Suppressor macrophage (primary cell): ENCODE measurements around the gene TUBA3E.
"Not testable (repeated sequence)": the region's sequence is repeated elsewhere in the genome, so short reads cannot be mapped to it uniquely, and the experiment has no call there.

ENCODE experiments used
- DNase-seq, 4 experiments: peaks; one replicate each; pipeline ENCODE4 v3.0.0-alpha.2; 2020 to 2022
- total RNA-seq, 17 experiments: gene quantifications; one replicate each; lab custom pipeline; 2026; ENCODE audit warnings: mixed read lengths in 6 of 17, inconsistent platforms in 3 of 17; lab: John Stamatoyannopoulos, UW

Gene TUBA3E
- 0 to 0.55 (median 0) reads per million in 17 experiments for total RNA-seq

DNA sequence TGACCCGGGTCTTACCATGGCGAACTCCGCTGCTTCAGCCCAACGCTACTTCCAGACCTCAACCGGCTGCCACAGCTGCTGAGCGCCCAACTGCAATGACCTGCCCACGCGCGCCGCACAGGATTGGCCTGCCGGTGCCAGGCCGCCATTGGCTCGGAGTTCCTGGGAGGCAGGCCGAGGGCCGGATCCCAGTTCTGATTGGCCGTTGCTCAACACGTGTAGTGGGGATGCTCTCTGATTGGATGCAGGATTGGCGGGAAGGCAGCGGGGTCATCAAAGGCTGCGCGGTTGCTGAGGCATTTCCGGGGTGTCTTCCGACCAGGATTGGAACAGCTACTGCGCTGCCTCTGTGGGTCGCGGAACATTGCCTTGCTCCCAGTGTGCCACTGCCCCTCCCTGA lies at the start of gene TUBA3E:
TSS of gene TUBA3E (minus strand) at position 97 of the 400 bp plus-strand sequence. CDS start at position 18, 79 bp downstream.
- DNase-seq: no peak

DNA sequence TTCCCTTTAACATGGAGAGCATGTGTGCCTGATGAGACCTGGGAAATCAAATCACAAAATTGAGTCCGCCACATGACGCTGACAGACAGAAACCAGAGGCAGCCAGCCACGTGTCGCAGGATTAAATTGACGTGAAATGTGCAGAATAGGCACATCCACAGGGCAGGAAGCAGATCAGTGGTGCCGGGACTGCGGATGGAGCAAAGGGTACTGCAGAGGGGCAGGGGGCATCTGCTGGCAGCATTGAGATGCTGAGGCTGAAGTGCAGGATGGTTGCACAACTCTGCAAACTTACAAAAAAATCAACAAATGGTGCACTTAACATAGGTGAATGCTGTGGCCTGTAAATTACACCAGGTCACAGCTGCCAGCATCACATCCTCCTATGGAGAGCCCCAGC lies 48.2 kb upstream of the TUBA3E start:
- DNase-seq: no peak

DNA sequence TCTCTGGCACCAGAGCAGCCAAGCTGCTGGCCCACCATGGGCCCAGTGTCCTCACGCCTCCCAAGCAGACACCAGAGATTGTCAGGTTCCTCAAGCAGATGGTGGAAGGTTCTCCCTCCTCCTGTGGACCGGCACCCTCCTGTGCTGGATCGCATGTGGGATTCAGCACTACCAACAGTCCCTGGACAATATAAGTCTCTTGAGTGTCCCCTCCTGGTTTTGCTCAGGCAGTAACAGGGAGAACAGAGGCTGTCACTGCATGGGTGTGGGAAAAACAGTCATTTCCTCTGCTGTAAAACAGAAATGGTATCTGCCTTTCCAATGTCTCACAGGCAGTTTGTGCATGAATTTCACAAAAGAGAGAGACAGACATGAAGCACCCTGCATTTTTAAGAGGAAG lies 47.7 kb upstream of the TUBA3E start:
- no peak for DNase-seq

DNA sequence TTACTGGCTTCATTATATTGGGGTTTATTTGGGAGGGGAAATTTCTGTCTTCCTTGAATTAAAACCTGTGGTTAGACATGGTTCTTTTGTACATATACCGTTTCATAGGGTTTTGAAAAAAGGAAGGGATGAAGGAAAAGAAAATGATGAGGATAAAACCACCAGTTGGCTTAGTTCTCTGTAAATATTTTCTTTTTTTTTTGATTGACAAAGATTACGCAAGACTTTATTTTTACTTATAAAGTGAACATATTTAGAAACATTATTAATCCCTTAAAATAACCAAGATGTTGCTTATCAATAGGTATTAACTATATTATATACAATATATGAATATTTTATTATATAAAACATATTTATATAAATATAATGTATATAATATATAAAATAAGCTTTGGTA lies 45.1 kb upstream of the TUBA3E start:
- DNase-seq: no peak

DNA sequence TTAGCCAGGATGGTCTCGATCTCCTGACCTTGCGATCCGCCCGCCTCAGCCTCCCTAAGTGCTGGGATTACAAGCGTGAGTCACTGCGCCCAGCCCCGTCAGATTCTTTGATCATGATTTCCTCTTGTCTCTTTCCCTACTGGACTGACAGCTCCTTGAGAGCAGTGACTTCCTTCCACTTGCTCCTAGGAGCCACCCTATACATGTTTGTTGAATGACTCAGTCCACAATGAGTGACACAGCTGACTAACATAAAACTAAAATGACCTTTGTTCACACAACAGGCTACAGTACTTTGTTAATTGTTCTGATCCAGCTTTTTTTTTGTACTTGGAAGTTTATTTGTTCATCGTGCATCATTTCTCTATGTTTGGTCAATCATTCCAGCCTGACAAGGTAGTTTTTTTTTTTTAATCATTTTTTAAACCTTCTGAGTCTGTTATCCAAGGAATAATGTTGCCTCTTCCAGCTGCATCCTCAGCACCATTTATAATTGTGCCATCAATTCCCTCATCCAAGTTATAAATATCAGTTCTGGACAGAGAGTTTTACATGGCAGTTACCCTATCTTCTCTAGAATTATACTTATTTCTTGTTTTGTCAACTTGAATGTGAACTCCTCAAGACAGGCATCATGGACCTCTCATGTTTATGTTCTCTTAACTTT lies 42.9 kb upstream of the TUBA3E start:
- DNase-seq: no peak

DNA sequence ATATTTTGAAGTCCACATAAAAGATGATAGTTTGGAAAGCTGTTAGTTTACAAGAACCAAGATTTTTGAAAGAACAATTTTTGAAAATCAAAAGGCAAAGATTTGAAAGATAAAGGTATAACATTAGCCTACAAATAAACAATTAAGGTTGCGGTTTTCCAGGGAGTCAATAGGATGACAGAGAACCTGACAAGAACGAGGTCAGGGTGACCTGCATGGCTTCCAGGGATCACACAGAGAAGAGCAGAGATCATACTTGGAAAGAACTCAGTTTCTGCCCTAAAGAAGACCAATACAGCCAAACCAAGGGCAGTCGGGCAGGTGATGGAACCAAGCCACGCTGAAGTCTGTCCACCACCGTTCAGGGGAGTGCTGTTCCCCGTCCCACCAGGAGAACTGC lies 41.3 kb upstream of the TUBA3E start:
- DNase-seq: not testable (repeated sequence)

DNA sequence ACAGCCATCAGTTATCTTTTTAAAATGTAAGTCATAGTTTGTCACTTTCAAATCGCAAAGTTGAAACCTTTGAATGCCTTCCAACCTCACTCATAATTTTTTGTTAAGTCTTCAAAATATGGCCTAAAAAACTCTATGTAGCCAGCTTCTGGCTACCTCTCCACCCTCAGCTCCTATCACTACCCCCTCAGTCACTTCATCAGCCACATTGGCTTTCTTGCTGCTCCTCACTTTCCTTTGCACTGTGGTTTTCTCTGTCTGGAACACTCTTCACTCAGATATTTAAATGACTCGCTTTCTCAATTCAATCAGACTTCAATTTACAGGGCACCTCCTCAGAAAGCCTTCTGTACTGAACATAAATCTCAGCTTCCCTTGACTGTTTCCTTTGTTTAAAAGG lies 34.8 kb upstream of the TUBA3E start:
- DNase-seq: not testable (repeated sequence)

DNA sequence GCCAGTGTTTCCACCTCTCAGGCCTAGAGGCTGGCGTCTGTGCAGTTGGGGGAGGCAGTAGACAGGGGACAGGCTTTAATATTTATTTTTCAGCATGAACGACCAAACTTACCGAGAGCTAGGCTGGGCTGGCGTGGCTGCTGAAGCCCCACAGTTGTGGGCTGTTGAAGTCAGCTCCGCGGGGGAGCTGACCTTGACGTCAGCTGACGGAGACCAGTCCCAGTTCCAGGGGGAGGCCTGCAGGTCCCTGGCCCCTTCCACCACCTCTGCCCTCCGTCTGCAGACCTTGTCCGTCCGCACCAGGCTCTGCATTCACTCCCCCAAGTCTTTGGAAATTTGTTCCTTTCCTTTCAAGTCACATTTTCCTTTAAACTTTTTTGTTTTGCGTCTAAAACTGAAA lies 33.4 kb upstream of the TUBA3E start:
- DNase-seq: no peak

DNA sequence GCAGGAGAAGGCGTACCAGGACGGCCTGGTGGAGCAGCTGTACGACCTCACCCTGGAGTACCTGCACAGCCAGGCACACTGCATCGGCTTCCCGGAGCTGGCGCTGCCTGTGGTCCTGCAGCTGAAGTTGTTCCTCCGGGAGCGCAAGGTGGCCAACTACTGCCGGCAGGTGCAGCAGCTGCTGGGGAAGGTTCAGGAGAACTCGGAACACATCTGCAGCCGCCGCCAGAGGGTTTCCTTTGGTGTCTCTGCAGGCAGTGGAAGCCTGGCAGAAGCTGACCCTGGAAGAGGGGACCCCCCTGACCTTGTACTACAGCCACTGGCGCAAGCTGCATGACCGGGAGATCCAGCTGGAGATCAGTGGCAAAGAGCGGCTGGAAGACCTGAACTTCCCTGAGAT lies 32.7 kb upstream of the TUBA3E start:
- DNase-seq: not testable (repeated sequence)

DNA sequence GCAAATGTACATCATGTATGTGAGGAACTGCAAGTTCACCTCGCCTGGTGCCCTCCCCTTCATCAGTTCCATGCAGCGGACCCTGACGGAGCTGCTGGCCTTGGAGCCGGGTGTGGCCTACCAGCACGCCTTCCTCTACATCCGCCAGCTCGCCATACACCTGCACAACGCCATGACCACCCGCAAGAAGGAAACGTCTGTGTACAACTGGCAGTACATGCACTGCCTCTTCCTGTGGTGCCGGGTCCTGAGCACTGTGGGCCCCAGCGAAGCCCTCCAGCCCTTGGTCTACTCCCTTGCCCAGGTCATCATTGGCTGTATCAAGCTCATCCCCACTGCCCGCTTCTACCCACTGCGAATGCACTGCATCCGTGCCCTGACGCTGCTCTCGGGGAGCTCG lies 32.1 kb upstream of the TUBA3E start:
- DNase-seq: not testable (repeated sequence)

DNA sequence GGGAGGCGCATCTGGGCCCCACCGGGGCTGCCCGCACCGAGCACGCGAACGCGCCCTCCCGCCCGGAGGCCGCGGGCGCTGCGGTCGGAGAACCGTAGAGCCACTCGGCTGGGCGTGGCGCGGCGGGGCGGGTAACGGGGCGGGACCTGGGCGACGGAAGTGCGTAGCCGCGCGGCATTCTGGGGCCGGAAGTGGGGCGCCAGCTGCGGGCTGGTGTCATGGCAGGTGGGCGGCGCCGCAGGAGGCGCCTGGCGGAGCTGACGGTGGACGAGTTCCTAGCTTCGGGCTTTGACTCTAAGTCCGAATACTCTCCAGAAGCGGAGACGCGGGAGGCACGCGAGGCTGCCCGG lies 30.9 kb upstream of the TUBA3E start:
- peak in 3 of 4 experiments; percentile 3 to 26 (median 17) for DNase-seq

DNA sequence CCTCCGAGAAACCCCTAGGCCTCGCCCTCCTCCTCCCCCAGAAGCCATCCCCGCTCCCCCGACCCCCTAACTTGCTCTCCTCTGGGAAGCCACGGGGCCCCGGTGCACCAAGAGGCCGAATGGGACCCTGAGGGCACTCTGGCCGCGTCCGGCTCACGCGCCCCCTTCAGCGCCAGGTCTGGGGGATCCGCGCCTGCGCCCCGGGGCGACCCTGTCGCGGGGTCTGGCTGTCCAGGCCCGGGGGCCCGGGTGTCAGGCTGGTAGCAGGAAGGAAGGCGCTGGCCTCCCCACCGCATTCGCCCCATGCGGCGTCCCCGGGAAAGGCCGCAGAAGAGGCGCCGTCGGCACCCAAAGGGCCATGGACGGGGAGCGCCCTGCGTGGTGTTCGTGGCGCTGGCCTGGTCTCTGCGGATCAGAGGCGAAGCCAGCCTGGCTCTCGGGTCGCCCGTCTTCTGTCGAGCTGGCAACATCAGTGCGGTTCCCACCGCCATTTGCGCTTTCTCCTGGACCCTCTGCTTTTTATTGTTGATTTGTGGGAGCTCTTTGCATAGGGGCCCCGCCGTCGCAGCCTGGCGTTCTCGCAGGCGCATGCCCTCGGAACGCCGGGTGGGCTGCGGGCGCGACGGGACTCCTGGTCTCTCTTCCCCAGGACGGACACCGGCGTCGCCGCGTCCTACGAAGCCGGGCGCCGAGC lies 30.4 kb upstream of the TUBA3E start:
- not testable (repeated sequence) for DNase-seq

DNA sequence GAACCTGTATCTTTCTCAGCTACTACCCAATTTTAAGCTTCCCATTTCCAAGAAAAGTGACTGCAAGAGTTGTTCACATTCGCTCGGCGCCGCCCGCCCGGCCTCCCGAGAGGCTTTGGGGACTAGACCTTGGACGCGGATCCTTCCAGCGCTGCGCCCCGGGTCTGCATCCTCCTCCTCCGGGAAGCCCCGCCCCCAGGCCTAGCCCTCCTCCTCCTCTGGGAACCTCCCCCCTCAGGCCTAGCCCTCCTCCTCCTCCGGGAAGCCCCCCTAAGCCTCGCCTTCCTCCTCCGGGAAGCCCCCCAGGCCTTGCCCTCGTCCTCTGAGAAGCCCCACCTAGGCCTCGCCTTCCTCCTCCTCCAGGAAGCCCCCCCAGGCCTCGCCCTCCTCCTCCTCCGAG lies 29.8 kb upstream of the TUBA3E start:
- not testable (repeated sequence) for DNase-seq

DNA sequence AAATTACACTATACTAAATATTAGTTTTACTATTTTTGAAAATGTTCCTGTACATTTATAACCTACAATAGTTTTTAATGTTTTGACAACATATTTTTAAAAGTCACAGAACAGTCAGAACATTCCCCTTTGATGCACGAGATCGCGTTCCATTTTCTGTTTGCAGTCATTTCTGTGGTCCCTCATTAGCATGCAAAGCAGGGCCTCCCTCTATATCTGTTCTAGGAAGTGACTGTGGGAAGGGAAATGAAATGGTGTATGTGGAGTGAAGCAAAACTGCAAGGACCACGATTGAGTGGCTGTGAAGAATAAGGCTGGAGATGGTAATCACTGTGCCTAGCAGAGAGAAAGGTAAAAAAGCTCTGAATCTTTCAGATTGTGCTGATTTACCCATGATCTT lies 24.3 kb upstream of the TUBA3E start:
- not testable (repeated sequence) for DNase-seq

DNA sequence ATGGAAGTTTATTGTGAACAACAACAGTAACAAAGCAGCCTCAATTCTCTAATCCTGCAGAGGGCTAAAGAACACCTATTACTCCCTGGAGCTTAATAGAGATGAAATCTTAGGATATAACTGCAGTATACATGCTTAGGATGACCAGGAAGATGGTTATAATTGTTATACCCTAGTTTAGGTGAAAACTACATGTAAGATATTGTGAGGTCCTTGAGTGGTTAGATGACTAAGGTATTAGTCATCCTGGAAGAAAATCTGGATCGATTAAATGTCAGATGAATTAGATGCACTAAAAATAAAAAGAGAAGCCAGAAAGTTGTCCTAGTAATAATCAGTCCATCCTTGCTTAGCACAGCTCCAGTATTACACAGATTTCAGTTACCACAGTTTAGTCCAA lies 22.3 kb upstream of the TUBA3E start:
- not testable (repeated sequence) for DNase-seq

DNA sequence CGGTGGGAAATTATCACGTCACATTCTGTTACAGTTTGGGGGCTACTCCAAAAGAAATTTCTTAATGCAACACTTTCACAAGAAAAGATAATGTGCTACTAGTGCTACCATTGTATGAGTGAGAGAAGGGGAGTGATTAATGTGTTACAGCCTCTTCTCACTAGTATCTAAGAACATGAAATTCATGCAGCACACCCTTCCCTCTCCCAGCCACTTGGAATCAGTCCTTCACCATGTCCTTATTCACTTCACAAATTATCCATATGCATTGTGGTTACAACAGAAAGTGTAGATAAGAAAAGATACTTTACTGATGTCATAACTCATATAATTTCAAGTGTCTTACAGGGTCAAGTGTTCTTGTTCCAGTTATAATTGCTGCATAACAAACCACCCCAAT lies 20.9 kb upstream of the TUBA3E start:
- not testable (repeated sequence) for DNase-seq

DNA sequence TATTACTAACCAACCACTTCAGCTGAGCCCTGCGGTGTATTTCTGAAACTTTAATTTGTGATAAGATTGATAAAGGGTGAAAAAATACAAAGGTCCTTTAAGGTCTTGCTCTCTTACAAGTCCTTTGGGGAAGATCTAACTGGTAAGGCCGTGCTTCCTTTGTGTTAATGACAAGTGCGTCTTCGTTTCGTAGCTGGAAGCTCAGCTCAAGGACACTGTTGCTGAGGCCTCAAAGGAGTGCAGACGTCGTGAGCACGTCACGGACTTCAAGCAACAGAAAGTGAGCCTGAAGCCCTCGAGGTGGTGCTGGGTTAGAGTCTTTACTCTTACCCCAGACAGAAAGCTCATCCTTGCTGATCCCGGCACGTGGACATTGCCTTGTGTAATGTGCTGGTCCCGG lies 8.8 kb upstream of the TUBA3E start:
- DNase-seq: not testable (repeated sequence)

DNA sequence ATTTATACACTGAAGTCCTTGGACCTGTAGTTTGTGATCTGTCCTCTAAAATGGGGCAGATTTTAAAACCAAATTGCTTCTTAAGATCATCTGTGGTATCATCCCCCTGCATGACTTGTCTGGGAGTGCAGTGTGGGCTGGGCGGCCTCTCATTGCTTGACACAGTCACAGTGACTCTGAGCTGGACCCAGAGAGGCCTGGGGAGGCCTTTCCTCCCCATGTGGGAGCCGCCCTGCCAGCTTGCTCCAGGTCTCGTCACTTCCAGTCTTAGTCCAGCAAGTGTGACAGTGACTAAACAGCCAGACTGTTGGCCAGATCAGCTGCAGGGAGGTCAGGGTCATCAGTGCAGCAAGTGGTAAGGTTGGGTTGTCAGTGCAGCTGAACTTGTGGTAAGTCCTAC lies 4.9 kb upstream of the TUBA3E start:
- peak in 2 of 4 experiments; percentile 32 to 35 for DNase-seq

DNA sequence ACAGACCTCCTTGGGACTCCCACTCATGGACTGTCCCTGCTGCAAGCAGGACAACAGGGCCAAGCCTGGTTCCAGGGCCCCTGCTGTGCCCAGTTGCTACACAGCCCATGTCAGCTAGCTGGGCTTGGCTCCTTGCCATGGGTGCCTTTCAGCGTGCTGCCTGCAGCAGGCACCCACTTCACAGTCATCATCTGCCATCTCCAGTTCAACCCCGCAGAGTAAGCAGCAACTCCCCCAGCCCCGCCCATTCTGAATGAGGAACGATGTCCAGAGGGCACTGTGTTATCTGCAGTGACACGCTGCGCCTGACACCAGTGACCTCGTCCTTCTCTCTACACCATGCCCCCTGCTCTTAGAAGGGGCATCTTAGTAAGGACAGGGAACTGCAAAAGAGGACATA lies 4.3 kb upstream of the TUBA3E start:
- peak; percentile 23 to 65 (median 44) for DNase-seq

DNA sequence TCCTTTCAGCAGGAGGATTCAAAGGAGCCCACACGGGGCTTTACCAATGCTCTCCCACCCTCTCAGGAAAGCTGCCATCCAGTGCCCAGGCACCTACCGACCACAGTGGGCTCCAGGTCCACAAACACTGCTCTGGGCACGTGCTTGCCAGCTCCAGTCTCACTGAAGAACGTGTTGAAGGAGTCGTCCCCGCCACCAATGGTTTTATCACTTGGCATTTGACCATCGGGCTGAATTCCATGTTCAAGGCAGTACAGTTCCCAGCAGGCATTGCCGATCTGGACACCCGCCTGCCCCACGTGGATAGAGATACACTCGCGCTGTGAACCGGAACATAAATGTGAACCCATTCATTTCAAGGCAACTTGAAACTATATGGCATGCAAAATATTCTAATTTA lies 2.2 kb downstream of the TUBA3E start:
- not testable (repeated sequence) for DNase-seq

DNA sequence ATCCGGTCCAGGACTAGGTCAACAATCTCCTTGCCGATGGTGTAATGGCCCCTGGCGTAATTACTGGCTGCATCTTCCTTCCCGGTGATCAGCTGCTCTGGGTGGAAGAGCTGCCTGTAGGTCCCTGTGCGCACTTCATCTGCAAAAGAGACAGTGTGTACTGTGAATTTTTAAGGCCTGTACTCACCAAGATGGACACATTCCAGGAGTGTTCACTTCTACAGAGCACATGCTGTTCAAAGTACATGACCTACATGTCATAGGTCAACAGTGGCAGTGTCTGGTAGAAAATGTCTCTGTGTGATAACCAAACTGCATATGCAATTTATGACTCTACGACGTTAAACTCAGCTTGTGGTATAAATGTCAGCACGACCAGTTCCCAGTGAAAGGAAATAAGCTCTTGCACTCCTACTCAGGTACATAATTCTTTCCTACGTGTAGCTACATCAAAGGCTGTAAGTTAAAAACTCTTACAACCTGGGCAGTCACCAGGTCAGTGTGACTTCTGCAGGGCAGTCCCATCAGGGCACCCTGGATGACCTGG lies 3.1 kb downstream of the TUBA3E start:
- DNase-seq: not testable (repeated sequence)

DNA sequence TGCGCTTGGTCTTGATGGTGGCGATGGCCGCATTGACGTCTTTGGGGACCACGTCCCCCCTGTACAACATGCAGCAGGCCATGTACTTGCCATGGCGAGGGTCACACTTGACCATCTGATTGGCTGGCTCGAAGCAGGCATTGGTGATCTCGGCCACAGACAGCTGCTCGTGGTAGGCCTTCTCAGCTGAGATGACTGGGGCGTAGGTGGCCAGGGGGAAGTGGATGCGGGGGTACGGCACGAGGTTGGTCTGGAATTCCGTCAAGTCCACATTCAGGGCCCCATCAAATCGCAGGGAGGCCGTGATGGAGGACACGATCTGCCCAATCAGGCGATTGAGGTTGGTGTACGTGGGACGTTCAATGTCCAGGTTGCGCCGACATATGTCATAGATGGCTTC lies 4.4 kb downstream of the TUBA3E start:
- not testable (repeated sequence) for DNase-seq

DNA sequence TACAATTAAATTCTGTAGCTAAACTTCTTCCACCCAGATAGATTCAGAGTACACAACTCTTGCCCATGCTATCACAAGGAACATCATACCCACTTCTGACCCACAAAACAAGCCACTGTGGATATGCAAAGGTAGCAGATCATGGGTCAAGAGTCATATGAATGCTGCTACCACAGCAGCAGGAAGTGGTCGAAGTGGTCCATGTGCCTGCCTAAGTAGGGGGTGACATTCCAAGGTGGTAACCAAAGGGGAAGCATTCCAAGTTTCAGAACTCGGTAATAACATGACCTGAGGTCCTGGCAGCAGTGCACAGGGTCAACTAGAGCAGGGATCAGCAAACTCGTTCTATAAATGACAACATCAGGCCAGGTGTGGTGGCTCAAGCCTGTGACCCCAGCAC lies 5.8 kb downstream of the TUBA3E start:
- DNase-seq: not testable (repeated sequence)

DNA sequence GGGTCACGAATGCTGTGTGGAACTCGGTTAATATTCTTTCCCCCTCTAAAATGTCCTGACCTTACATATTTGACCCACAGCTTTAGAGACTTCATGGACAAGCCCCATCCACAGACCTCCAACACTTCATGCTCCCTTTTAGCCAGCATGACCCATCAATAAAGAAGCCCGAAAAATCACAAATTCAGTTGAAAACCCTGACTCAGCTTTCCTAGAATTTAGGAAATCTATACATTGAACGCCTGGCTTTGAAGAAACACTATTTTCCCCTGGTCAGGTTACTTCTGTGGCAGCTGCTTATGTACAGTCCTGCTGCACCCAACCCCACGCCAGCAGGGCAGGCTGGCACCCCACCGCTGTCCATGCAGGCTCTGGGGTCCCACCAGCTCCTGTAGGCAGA lies 6.9 kb downstream of the TUBA3E start:
- not testable (repeated sequence) for DNase-seq
